Pancreas (tissue), 10 donors: ENCODE results near the gene MBD6. TPM values are rescaled to one million over a fixed set of nuclear protein-coding genes. Genes with fewer than 3 reads are reported as not detected.
A peak's percentile ranks its signal among the peaks of the same experiment; 100 is the strongest.

Experiments
- ATAC-seq, 4 donors: fragments of 200-7000 bp; cut with Tn5 transposase; one replicate each; pipeline versions ENCODE4 v1.8.0 to v1.9.1; 2020; ENCODE audit warnings: mild to moderate bottlenecking in 4 of 4, moderate library complexity in 4 of 4
- DNase-seq, 6 donors: peaks; one replicate each; pipeline ENCODE4 v3.0.0-alpha.2; 2020
- FAIRE-seq: peaks from 2 replicates; lab custom pipeline; 2012; peaks lifted over from hg19 to GRCh38; lab: Jason Lieb, UNC
- H3K27ac ChIP-seq, 4 donors: fragments of 200-600 bp; sonication (generic); 1 replicate in 3 of 4; 2 replicates in 1 of 4; pipeline versions ENCODE4 v1.5.0 to v1.8.0; 2020
- H3K27me3 ChIP-seq, 4 donors: fragments of 200-600 bp; one replicate each; pipeline ENCODE4 v1.8.0; 2021
- H3K36me3 ChIP-seq, 3 donors: fragments of 200-600 bp; sonication (generic) in 1 of 3; one replicate each; pipeline versions ENCODE4 v1.5.0 to v1.8.0; 2020 to 2021
- H3K4me1 ChIP-seq, 3 donors: fragments of 200-600 bp; one replicate each; pipeline ENCODE4 v1.8.0; 2021
- H3K4me3 ChIP-seq, 4 donors: fragments of 200-600 bp; sonication (generic) in 2 of 4; one replicate each; pipeline versions ENCODE4 v1.5.0 to v1.8.0; 2020 to 2021
- H3K9me3 ChIP-seq, 4 donors: fragments of 200-600 bp; one replicate each; pipeline ENCODE4 v1.8.0; 2021
- CTCF ChIP-seq, 4 donors: fragments of 200-600 bp; sonication (generic) in 3 of 4; IDR thresholded peaks; one replicate each; pipeline versions ENCODE4 v1.5.0 to v1.8.0; 2021; ENCODE audit warnings: antibody characterized with exemption in 4 of 4
- WGBS, 2 donors: extraction: QIAGEN DNeasy Blood & Tissue Kit; methylation state at CpG; one replicate each; pipeline ENCODE4 v1.1.7; 2013; 5-methylcytosine and 5-hydroxymethylcytosine counted together
- intact Hi-C, 3 donors: fragments of 100-400 bp; cut with DNase I; formaldehyde crosslinking; loops; one replicate each; pipeline versions ENCODE4 v1.11.1 to v1.14.2; 2022
- polyA plus RNA-seq, 2 donors: library from polyadenylated mRNA; stranded (reverse); fragments of 200-250 nt; gene quantifications; one replicate each; pipeline ENCODE4 v1.2.3, GENCODE V29; 2013
- total RNA-seq, 6 donors: library from RNA; stranded (reverse); fragmentation: NEBNext Ultra II Directional in 4 of 6; extraction: Animal tissue kit (Norgen Biotek cat#: 25700) in 4 of 6; gene quantifications; one replicate each; pipeline versions ENCODE4 v1.2.1 to v1.2.4, GENCODE V29; 2021 to 2023
- donor health status: healthy with polysubstance abuse.
- donor health status: DM: no; HTN: no; CAD: no; lungs with moderate emphysema.
- donor health status: DM: no; HTN: no; CAD: no.
- donor health status: control.
- donor health status: control.
- donor health status: Bipolar disorder and iron deficiency.
- donor health status: DM: yes; HTN: yes; CAD: no.
- donor health status: DM: no; HTN: no; CAD: no.
- donor health status: DM: no; HTN: no; CAD: no.
- donor health status: DM: yes; HTN: yes; CAD: no.

Gene MBD6
- total and polyA plus RNA-seq, 8 donors, result 37.4 to 87.1 (median 51.9) TPM

- H3K4me1 ChIP-seq, result peaks cover 14 to 37% (median 26%) of the 10 kb centered on the region in 3 donors
- DNase-seq (no peak), FAIRE-seq (no peak), ATAC-seq (no peak)
- H3K27ac ChIP-seq, result peak overlapping the region in 1 of 4 donors; percentile 6
- intact Hi-C loops, result no loop called here
- H3K27me3 ChIP-seq, result no peaks in the 10 kb centered on the region
- H3K4me3 ChIP-seq, result no peak overlapping the region
- peaks cover 0 to 53% (median 26%) of the 10 kb centered on the region in 3 donors for H3K36me3 ChIP-seq
- WGBS, 2 donors, result 61 to 64% methylated on average over 9 of the region's 9 CpGs
- TF ChIP-seq CTCF (IDR thresholded peaks at IDR 0.05), result no peak
- no peaks in the 10 kb centered on the region for H3K9me3 ChIP-seq
These were observed 7.8 kb upstream of the MBD6 start for GRCh38 chr12:57514720-57515407.

- 45 to 51% methylated on average over 3 of the region's 3 CpGs for WGBS, 2 donors
- no peak for DNase-seq
These were observed 7.2 kb upstream of the MBD6 start for GRCh38 chr12:57515408-57515933.

GRCh38 chr12:57515934-57516541 lies 6.6 kb upstream of the MBD6 start:
- H3K36me3 ChIP-seq, result peaks cover 0 to 44% (median 26%) of the 10 kb centered on the region in 3 donors
- no peak for DNase-seq
- intact Hi-C loops, result no loop called here
- no peaks in the 10 kb centered on the region for H3K27me3 ChIP-seq
- TF ChIP-seq CTCF (IDR thresholded peaks at IDR 0.05), result no peak
- no peak for FAIRE-seq
- no peaks in the 10 kb centered on the region for H3K9me3 ChIP-seq
- 70 to 75% methylated on average over 11 of the region's 11 CpGs for WGBS, 2 donors
- peaks cover 16 to 37% (median 27%) of the 10 kb centered on the region in 3 donors for H3K4me1 ChIP-seq
- H3K27ac ChIP-seq, result no peak overlapping the region
- no peak overlapping the region for H3K4me3 ChIP-seq
- ATAC-seq, result no peak

More at GRCh38 chr12:57515408-57515933, 7.2 kb upstream of the MBD6 start:
- intact Hi-C loops, result no loop called here
- Histone ChIP-seq H3K4me3 (no peak overlapping the region), H3K27me3 (no peaks in the 10 kb centered on the region), H3K36me3 (peaks cover 0 to 49% (median 26%) of the 10 kb centered on the region in 3 donors), H3K27ac (no peak overlapping the region), H3K4me1 (peaks cover 14 to 37% (median 26%) of the 10 kb centered on the region in 3 donors), H3K9me3 (no peaks in the 10 kb centered on the region)
- FAIRE-seq, result no peak
- TF ChIP-seq CTCF (IDR thresholded peaks at IDR 0.05), result no peak
- no peak for ATAC-seq

GRCh38 chr12:57516617-57517153 lies 5.9 kb upstream of the MBD6 start:
- Histone ChIP-seq H3K27ac (peak overlapping the region in 1 of 4 donors; percentile 93), H3K27me3 (no peaks in the 10 kb centered on the region), H3K36me3 (peaks cover 0 to 37% (median 24%) of the 10 kb centered on the region in 3 donors), H3K9me3 (no peaks in the 10 kb centered on the region), H3K4me1 (peaks cover 22 to 42% (median 34%) of the 10 kb centered on the region in 3 donors), H3K4me3 (no peak overlapping the region)
- no peak for TF ChIP-seq CTCF (IDR thresholded peaks at IDR 0.05)
- DNase-seq, result no peak
- no peak for FAIRE-seq
- ATAC-seq, result no peak
- 83 to 87% methylated on average over 10 to 11 of the region's 11 CpGs for WGBS, 2 donors
- intact Hi-C loops, result no loop called here
